Brain microvascular endothelial cell (primary cell): ENCODE results near the gene ZC3H18.

Experiments
- DNase-seq: peaks from one replicate; pipeline ENCODE4 v3.0.0-alpha.2; 2020
- H3K27ac ChIP-seq: fragments of 250-450 bp; sonication (Bioruptor Pico); 2 replicates; pipeline ENCODE4 v1.5.1; 2020; ENCODE audit warnings: mild to moderate bottlenecking, moderate library complexity
- H3K27me3 ChIP-seq: fragments of 250-450 bp; sonication (Bioruptor Pico); replicated peaks from 2 replicates; pipeline ENCODE4 v1.5.1; 2020; ENCODE audit warnings: mild to moderate bottlenecking
- H3K36me3 ChIP-seq: fragments of 250-450 bp; sonication (Bioruptor Pico); replicated peaks from 2 replicates; pipeline ENCODE4 v1.5.1; 2020; ENCODE audit warnings: mild to moderate bottlenecking
- H3K4me3 ChIP-seq: 2 replicates; pipeline ENCODE4 v1.5.1; 2011; ENCODE audit warnings: low read depth, mild to moderate bottlenecking, control low read depth, low read length, moderate library complexity
- CTCF ChIP-seq: IDR thresholded peaks from 2 replicates; pipeline ENCODE4 v1.5.1; 2011; ENCODE audit warnings: low read depth, mild to moderate bottlenecking, moderate library complexity, low read length, control low read depth, inconsistent platforms; ENCODE audit errors: missing control alignments
- in situ Hi-C: cut with HindIII; loops from 2 replicates; pipeline ENCODE4 v1.10.0; 2017; ENCODE audit warnings: low sequenced_read_pairs, low pct_ligation_motif_present

ZC3H18 gene

DNA sequence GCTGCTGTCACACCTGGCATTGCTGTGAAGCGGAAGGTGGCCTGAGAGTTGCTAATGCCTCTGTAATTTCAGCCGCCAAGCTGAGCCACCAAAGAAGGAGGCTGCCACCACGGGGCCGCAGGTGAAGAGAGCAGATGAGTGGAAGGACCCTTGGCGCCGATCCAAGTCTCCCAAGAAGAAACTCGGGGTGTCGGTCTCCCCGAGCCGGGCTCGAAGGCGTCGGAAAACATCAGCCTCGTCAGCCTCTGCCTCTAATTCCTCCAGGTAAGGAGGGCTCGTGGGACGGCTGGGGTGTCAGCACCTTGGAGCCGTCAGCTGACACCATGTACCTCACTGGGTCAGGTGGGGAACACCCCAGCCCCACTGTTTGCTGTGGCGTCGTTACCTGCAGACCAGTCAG lies 51.9 kb downstream of the ZC3H18 start:
- H3K27me3 ChIP-seq = no peaks in the 10 kb centered on the region
- DNase-seq = no peak
- in situ Hi-C loops = no loop called here
- H3K36me3 ChIP-seq = peaks cover 39% of the 10 kb centered on the region
- H3K27ac ChIP-seq = no peak overlapping the region
- no peak overlapping the region for H3K4me3 ChIP-seq
- no peak for TF ChIP-seq CTCF

DNA sequence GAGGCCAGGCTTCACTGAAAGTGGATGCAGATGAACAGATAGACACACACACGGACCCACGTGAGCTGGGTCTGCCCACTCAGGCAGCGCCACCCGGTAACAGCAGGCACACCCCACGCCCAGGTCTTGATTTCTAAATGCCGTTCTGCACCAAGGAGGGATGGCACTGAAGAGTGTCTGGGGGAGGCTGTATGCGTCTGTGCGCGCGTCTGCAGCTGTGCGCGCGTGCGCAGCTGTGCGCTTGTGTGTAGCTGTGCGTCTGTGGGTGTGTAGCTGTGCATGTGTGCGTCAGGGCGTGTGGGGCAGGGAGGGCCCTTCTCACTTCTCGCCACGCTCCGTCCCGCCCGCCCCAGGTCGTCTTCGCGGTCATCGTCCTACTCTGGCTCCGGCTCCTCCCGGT lies 52.7 kb downstream of the ZC3H18 start:
- in situ Hi-C loops = no loop called here
- no peak overlapping the region for H3K27ac ChIP-seq
- DNase-seq = no peak
- peaks cover 47% of the 10 kb centered on the region for H3K36me3 ChIP-seq
- H3K27me3 ChIP-seq = no peaks in the 10 kb centered on the region
- H3K4me3 ChIP-seq = no peak overlapping the region
- TF ChIP-seq CTCF = no peak

- TF ChIP-seq CTCF = no peak
- in situ Hi-C loops = no loop called here
- DNase-seq = no peak
- H3K27me3 ChIP-seq = no peaks in the 10 kb centered on the region
- no peak overlapping the region for H3K4me3 ChIP-seq
- H3K27ac ChIP-seq = no peak overlapping the region
- H3K36me3 ChIP-seq = peaks cover 56% of the 10 kb centered on the region
Measured at GRCh38 chr16:88623858-88624257, 53.7 kb downstream of the ZC3H18 start.

- Histone ChIP-seq H3K36me3 (peaks cover 59% of the 10 kb centered on the region), H3K4me3 (no peak overlapping the region), H3K27me3 (no peaks in the 10 kb centered on the region), H3K27ac (no peak overlapping the region)
- TF ChIP-seq CTCF = no peak
- in situ Hi-C loops = no loop called here
- DNase-seq = no peak
Measured at GRCh38 chr16:88624481-88624880, 54.3 kb downstream of the ZC3H18 start.

- H3K4me3 ChIP-seq = no peak overlapping the region
- TF ChIP-seq CTCF = no peak
- H3K27me3 ChIP-seq = no peaks in the 10 kb centered on the region
- no peak overlapping the region for H3K27ac ChIP-seq
- peaks cover 62% of the 10 kb centered on the region for H3K36me3 ChIP-seq
- no peak for DNase-seq
- in situ Hi-C loops = no loop called here
Measured at GRCh38 chr16:88624977-88625576, 54.9 kb downstream of the ZC3H18 start.

DNA sequence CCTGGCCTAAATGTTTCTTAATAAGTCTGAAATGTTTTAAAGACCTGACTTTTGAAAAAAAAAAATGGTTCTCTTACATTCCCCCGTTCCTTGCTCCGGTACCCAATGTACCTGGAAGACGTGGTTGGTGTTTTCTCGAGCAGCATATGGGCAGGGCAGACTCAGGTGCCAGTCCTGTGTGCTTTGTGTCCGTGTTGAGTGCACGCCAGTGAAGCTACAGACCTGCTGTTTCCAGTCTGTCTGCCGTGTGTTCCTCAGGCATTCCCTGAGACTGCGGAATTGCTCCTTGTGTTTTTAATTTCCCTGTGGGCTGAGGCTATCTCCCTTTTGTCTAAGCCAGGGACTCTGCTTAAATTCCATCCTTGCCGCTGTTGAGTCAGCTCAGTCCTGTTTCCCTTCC lies 56.4 kb downstream of the ZC3H18 start:
- no peak for TF ChIP-seq CTCF
- in situ Hi-C loops = no loop called here
- DNase-seq = no peak
- Histone ChIP-seq H3K36me3 (peaks cover 73% of the 10 kb centered on the region), H3K27me3 (no peaks in the 10 kb centered on the region), H3K27ac (no peak overlapping the region), H3K4me3 (no peak overlapping the region)
